VCaP (cell line): ENCODE results near the gene ALDOC.

Source experiments
- H3K27ac ChIP-seq: fragments of 450-650 bp; 2 replicates; pipeline ENCODE4 v1.5.1; 2017
- CTCF ChIP-seq: fragments of 450-650 bp; conservative IDR thresholded peaks from 2 replicates; pipeline ENCODE4 v1.5.1; 2017; ENCODE audit warnings: mild to moderate bottlenecking, moderate library complexity

The ALDOC gene

DNA sequence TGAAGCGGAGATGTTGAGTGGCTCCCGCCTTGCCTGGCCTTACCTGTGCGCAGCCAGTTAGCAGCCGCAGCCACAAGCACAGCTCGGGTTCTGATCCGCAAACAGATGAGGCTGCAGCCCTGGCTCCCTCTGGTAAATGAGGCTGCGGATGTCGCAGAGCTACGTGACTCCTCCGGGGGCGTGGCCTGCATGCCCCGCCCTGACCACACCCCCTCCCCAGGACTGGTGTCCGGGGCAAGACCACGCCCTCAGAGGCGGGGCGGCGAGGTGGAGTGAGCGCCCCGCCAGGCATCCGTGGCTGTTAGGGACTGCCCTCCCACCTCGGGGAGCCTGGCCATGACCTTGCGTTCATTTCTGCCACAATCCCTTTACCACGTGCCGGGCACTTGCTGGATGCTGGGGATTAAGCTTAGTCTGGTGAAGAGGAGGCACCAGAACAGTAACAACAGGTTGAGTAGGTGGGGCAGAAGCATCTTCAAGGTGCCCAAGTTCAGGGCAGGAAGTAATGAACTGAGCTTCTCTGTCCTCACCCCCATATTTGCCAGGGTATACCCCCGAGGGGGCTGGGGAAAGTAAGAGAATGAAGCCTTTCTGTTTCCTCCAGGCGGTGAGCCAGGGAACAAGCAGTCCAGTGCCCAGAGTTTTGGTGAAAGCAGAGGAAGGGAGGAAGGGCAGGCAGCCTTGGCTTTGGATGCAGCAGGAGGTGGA, at the start of gene ALDOC:
TSS of gene ALDOC (minus strand) at position 138 of the 708 bp plus-strand sequence. CDS start 1,363 bp downstream, outside the sequence.
- no peak for TF ChIP-seq CTCF

GRCh38 chr17:28624148-28624547, 47.5 kb upstream of the ALDOC start:
- TF ChIP-seq CTCF, result no peak
- H3K27ac ChIP-seq, result no peak overlapping the region

More for the DNA sequence above, at the start of gene ALDOC:
- peak within 1 kb of the TSS; percentile 62 for H3K27ac ChIP-seq

GRCh38 chr17:28623696-28624095, 47.0 kb upstream of the ALDOC start:
- no peak for TF ChIP-seq CTCF

DNA sequence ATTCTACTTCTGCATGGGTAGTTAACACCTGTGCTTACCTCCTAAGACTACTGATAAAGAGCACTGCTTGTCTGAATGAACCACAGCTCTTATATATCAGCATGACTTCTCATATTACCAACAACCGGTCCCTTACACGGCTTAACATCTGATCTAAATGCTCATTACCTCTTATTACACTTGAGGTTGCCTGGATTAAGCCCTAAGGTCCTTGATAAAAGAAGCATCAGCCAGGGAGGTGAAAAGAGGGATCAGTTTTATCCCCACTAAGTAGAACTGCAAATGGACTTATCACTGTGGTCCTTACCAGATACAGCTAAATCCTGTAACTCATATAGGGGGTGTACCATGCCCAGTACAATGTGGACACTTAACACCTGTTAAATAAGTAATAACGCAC, 45.5 kb upstream of the ALDOC start:
- no peak overlapping the region for H3K27ac ChIP-seq
- no peak for TF ChIP-seq CTCF

More at GRCh38 chr17:28623696-28624095, 47.0 kb upstream of the ALDOC start:
- no peak overlapping the region for H3K27ac ChIP-seq

- no peak overlapping the region for H3K27ac ChIP-seq
- TF ChIP-seq CTCF, result no peak
Measured at GRCh38 chr17:28620010-28620409, 43.3 kb upstream of the ALDOC start.

DNA sequence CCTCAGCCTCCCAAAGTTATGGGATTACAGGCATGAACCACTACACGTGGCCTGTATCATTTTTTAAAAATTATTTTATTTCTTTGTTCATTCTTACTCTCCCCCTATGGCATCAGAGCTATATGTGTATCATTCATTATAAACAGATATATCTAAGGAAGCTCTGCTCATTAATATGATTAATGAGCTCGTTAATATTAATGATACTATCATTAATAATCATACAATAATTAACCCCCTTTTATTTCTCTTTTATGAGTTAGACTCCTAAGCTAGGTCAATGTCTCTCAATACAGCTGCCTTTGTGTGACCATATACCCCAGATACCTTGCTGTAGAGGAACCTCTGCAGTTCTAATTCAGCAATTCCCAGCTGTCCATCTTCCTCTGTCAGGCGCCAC, 41.8 kb upstream of the ALDOC start:
- TF ChIP-seq CTCF, result no peak
- H3K27ac ChIP-seq, result no peak overlapping the region

DNA sequence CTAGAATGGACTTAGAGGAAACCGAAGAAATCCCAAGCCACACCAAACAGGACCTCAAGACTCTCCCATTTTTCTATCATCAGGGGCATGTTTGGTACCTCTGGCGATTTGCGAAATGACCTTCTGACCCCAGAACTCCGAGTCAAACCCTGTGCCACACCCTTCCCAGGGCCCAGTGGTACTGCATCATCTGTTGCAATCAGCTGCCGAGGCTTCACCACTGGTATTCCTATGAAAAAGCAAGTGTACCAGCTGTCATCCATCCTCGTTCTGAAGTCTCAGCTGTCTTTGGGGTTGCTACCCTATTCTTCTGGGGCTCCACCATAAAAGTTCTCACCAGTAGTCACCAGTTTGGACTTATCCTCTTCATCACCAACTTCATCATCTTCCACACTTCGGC, 39.6 kb upstream of the ALDOC start:
- H3K27ac ChIP-seq, result no peak overlapping the region
- no peak for TF ChIP-seq CTCF
